NB4 (cell line): ENCODE results near the gene IL10RB.

ENCODE experiments used
- DNase-seq: peaks from one replicate; pipeline ENCODE4 v3.0.0; 2010; ENCODE audit warnings: low read depth
- H3K4me3 ChIP-seq: one replicate; pipeline ENCODE4 v1.5.1; 2011; ENCODE audit warnings: mild to moderate bottlenecking, low read depth, low read length, moderate library complexity
- MYC ChIP-seq: IDR thresholded peaks from 2 replicates; pipeline ENCODE4 v1.6.1; 2011; ENCODE audit warnings: low read depth, low read length
- POLR2A ChIP-seq: IDR thresholded peaks from 2 replicates; pipeline ENCODE4 v1.6.1; 2011; ENCODE audit warnings: mild to moderate bottlenecking; ENCODE audit not compliant: insufficient read length; ENCODE audit errors: extremely low read depth
- TF ChIP-seq, protein P1 (sequence below): IDR thresholded peaks from one replicate; pipeline ENCODE4 v1.5.1; 2012; ENCODE audit warnings: low read depth, low read length
- TF ChIP-seq, protein P2 (sequence below): IDR thresholded peaks from 2 replicates; pipeline ENCODE4 v1.6.1; 2011; ENCODE audit warnings: low read depth, low read length

IL10RB gene

DNA sequence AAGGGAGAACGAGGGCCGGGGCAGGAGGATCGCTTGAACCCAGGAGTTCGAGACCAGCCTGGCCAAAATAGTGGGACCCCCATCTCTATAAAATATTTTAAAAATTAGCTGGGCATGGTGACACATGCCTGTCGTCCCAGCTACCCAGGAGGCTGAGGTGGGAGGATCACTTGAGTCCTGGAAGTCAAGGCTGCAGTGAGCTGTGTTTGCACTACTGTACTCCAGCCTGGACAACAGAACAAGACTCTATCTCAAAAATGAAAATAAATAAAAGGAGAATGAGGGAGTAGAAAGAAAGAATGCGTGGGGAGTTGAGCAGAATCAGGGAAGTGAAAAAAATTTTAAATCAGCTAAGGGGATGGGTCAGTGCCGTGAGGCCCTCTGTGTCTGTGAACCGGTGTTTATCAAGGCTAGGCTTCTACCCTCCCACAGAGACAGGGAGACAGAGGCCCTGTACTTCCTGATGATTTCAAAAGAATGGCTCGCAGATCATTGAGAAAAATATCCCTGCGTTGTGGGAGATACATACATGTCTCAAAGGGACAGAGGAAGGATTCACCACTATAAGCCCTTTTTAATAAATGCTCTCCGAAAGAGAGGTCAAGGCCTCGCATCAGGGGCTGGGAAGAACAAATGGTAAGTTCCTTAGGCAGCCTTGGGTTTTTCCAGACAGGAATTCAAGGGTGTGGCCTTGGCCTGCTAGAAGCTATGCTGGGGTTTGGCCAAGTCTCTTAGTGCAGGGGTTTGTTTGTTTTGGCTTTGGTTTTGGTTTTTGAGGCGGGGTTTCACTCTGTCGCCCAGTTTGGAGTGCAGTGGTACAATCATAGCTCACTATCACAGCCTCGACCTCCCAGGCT is 20.7 kb downstream of the IL10RB start:
- TF ChIP-seq, protein P1, sequence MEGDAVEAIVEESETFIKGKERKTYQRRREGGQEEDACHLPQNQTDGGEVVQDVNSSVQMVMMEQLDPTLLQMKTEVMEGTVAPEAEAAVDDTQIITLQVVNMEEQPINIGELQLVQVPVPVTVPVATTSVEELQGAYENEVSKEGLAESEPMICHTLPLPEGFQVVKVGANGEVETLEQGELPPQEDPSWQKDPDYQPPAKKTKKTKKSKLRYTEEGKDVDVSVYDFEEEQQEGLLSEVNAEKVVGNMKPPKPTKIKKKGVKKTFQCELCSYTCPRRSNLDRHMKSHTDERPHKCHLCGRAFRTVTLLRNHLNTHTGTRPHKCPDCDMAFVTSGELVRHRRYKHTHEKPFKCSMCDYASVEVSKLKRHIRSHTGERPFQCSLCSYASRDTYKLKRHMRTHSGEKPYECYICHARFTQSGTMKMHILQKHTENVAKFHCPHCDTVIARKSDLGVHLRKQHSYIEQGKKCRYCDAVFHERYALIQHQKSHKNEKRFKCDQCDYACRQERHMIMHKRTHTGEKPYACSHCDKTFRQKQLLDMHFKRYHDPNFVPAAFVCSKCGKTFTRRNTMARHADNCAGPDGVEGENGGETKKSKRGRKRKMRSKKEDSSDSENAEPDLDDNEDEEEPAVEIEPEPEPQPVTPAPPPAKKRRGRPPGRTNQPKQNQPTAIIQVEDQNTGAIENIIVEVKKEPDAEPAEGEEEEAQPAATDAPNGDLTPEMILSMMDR, result no peak
- TF ChIP-seq MYC (no peak), POLR2A (no peak)
- TF ChIP-seq, protein P2, sequence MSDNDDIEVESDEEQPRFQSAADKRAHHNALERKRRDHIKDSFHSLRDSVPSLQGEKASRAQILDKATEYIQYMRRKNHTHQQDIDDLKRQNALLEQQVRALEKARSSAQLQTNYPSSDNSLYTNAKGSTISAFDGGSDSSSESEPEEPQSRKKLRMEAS, result no peak
- DNase-seq, result no peak
- H3K4me3 ChIP-seq, result no peak overlapping the region

DNA sequence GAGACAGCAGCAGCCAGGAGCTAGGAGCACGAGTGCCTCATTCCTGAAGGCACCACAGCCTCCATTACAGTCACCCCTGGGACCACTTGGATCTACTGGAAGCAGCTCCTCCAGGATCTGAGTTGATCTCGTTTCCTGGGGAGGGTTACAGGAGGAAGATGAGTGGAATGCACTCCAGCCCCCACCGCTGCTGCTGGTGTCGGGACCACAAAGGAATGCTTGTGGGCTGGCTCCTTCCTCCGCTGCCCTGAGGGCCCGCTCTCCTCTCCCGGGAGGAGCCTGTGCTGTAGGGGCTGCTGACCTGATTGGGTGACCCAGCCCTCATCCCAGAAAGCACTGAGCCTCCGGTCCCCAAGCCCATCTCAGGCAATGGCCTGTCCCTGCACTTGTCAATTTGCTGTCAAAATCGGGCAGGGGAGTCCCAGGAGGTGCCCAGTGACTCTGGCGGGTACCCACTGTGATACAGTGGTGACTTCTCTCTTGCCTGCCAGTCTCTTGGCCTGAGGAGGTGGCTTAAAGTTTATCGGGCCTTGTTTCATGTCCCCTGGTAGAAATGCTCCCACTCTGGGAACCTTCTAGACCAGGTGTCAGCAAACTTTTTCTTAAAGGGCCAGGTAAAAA is 23.1 kb downstream of the IL10RB start:
- DNase-seq, result no peak
- TF ChIP-seq, protein P1, result no peak
- TF ChIP-seq, protein P2, result no peak
- TF ChIP-seq MYC (no peak), POLR2A (no peak)
- H3K4me3 ChIP-seq, result no peak overlapping the region

DNA sequence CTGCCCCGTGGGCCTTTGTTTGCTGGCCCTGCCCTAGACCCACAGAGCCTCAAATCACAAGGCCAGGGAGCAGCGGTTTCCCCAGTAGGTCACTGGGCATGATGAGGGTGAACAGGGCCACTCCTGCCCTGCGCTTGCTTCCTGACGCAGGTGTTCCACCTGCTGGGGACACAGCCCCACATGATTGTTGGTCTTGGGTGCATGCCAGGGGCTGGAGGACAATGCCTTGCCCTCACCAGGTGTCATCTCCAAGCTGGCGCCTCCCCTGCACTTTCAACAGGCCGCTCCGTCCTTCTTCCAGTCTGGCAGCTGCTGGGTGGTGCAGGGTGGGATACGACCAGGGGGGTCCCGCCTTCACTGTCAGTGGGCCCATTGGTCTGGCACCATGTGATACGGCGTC is 24.3 kb downstream of the IL10RB start:
- TF ChIP-seq, protein P2, result no peak
- TF ChIP-seq MYC (no peak), POLR2A (no peak)
- TF ChIP-seq, protein P1, result no peak
- DNase-seq, result no peak
- H3K4me3 ChIP-seq, result no peak overlapping the region

DNA sequence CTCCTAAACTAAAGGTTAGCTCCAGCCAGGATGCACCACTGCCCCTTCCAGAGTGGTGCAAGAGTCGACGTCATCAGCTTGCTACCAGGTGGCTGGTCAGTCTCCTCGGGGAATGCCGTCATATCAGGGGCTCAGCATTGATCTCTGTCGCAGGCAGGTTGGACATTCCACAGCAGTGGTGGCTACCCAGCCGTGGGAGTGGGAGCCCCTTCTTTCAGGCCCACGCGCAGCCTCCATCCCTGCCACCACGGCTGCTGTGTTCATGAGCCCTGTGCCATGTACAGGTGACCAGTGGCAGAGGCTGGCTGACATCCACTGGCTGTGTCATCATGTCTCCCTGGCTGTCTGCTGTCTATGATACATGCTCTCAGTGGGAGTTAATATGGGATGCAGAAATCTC is 25.5 kb downstream of the IL10RB start:
- TF ChIP-seq, protein P2, result no peak
- TF ChIP-seq, protein P1, result no peak
- TF ChIP-seq POLR2A (no peak), MYC (no peak)
- no peak for DNase-seq
- no peak overlapping the region for H3K4me3 ChIP-seq

DNA sequence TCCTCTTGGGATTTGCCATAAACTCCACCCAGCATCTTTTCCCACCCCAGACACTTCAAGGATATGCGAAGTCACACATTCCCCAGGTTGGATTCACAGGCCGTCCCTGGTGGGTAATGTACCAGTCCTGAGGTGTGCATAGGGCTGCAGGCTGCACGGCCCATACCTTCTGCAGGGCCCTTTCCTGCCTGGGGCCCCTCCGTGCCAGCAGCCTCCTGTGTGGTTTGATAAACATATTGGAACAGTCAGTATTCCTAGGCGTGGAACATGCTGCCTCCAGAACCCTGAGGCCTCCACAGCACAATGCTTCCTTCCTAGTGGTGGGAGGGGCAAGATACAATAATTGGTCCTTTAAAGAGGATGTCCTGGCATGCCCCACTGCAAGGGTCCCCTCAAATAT is 26.6 kb downstream of the IL10RB start:
- no peak for DNase-seq
- no peak overlapping the region for H3K4me3 ChIP-seq
- no peak for TF ChIP-seq POLR2A

DNA sequence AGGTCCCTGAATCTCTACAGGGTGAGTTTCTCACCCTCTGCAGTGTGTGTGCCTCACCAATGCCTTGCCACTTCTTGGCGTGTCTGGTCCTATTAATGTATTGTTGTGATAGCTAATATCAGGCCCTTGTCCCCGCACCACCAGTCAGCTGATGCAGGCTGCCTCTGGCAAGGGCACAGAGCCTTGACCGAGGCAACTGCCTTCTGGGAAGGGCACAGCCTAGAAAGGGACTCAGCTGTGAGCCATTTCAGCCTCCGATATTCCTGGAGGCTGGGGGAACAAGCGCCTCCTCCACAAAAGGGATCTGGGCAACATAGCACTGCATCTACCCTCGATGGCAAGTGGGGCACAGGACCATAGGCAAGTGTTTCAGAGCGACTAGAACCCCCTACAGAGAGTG is 27.0 kb downstream of the IL10RB start:
- TF ChIP-seq, protein P1, result no peak
- TF ChIP-seq POLR2A (no peak), MYC (no peak)
- TF ChIP-seq, protein P2, result no peak
- H3K4me3 ChIP-seq, result no peak overlapping the region
- no peak for DNase-seq
